Natural killer cell treated with Interleukin-12 subunit alpha and Interleukin-12 subunit beta and Interleukin-15 and Interleukin-18, amount 100 ng/mL, for 72 hours (primary cell): ENCODE data around the gene C15orf39. TPM values are rescaled to one million over a fixed set of nuclear protein-coding genes. Genes with fewer than 3 reads are reported as not detected.

Source experiments
- ATAC-seq, 2 donors: fragments of 150-1000 bp; cut with Tn5 transposase in 1 of 2; sonication (Bioruptor Pico), chemical (Tn5 transposase) in 1 of 2; 2 replicates each; pipeline ENCODE4 v1.10.0; 2021
- DNase-seq: peaks from one replicate; pipeline ENCODE4 v3.0.0; 2022; ENCODE audit warnings: low spot score
- H3K27ac Mint-ChIP-seq, 2 donors: 1 replicate in 1 of 2; 2 replicates in 1 of 2; pipeline ENCODE4 v1.8.0; 2022; ENCODE audit warnings: mixed read lengths in 2 of 2, mild to moderate bottlenecking in 1 of 2, moderate library complexity in 1 of 2
- H3K27me3 Mint-ChIP-seq, 2 donors: 1 replicate in 1 of 2; 2 replicates in 1 of 2; pipeline ENCODE4 v1.8.0; 2022; ENCODE audit warnings: mixed read lengths in 2 of 2
- H3K36me3 Mint-ChIP-seq: one replicate; pipeline ENCODE4 v1.8.0; 2022; ENCODE audit warnings: mixed read lengths
- H3K4me1 Mint-ChIP-seq, 2 donors: 1 replicate in 1 of 2; 2 replicates in 1 of 2; pipeline ENCODE4 v1.8.0; 2022; ENCODE audit warnings: low read depth in 2 of 2, mixed read lengths in 2 of 2, mild to moderate bottlenecking in 1 of 2
- H3K4me3 Mint-ChIP-seq: one replicate; pipeline ENCODE4 v1.8.0; 2022; ENCODE audit warnings: mixed read lengths
- H3K9me3 Mint-ChIP-seq: 2 replicates; pipeline ENCODE4 v1.8.0; 2022; ENCODE audit warnings: mixed read lengths
- total RNA-seq, 2 donors: library from RNA; stranded (reverse); gene quantifications; one replicate each; pipeline ENCODE4 v1.2.3, GENCODE V29; 2022

The C15orf39 gene
- total RNA-seq, 2 donors from 2014 or later, result 26.8 to 30.3 TPM

DNA sequence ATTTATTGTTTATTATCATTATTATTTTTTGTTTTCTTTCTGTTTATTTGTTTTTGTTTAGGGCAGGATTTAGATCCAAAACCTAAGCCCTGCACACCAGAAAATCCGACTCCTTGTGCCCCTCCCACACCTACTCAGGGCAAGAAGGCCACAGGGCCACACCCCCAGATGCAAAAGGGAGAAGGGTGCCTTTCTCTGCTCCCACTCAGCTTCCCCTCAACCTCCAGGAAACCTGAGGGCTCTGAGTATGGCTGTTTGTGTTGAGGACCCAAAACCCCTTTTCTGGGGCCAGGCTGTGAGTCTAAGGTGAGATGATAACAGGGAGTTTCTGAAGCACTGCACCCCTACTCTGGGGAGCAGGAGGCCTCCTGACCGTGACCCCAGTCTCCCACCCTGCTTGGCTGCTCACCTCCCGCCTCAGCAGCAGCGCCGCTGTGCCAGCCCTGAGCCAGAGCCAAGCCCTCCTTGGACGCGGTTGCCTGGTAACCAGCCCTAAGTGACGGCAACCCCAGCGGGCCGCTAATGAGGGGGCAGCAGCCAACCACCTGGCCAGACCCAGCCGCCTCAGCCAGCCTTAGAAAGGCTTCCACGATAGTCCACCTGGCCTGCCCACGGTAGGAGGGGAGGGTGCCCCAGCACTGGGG is 6.4 kb upstream of the C15orf39 start:
- H3K4me3 Mint-ChIP-seq, result no peak overlapping the region

DNA sequence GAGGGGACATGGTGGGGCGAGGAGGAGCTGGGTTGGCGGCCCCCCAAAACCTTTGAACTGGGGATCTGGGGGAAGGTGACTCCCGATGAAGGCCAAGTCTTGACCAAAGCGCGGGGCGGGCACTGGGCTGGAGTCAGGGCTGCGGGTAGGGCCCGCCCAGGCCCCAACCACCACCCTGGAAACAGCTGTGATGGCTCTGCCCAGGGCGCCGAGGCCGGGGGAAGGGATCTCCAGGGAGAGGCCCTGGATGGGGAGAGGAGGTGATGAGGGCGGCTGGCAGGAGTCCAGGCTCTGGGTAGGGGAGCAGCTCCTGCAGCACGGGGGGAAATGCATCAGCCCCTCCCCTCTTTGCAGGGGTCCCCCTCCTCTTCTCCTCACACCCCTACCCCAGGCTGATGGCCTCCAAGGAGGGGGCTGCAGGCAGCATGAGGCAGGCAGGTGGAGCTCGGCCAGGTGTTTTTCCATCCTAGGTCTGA is 5.9 kb upstream of the C15orf39 start:
- Mint-ChIP-seq H3K9me3 (no peaks in the 10 kb centered on the region), H3K4me3 (no peak overlapping the region), H3K36me3 (no peaks in the 10 kb centered on the region), H3K4me1 (peaks cover 19 to 21% of the 10 kb centered on the region in 2 donors), H3K27ac (no peak overlapping the region), H3K27me3 (no peaks in the 10 kb centered on the region)
- ATAC-seq, result no peak
- DNase-seq, result no peak

More for the DNA sequence above, 6.4 kb upstream of the C15orf39 start:
- no peak for ATAC-seq
- no peaks in the 10 kb centered on the region for H3K36me3 Mint-ChIP-seq
- H3K9me3 Mint-ChIP-seq, result no peaks in the 10 kb centered on the region
- DNase-seq, result no peak
- H3K4me1 Mint-ChIP-seq, result peaks cover 18 to 19% of the 10 kb centered on the region in 2 donors
- H3K27me3 Mint-ChIP-seq, result no peaks in the 10 kb centered on the region
- H3K27ac Mint-ChIP-seq, result no peak overlapping the region

DNA sequence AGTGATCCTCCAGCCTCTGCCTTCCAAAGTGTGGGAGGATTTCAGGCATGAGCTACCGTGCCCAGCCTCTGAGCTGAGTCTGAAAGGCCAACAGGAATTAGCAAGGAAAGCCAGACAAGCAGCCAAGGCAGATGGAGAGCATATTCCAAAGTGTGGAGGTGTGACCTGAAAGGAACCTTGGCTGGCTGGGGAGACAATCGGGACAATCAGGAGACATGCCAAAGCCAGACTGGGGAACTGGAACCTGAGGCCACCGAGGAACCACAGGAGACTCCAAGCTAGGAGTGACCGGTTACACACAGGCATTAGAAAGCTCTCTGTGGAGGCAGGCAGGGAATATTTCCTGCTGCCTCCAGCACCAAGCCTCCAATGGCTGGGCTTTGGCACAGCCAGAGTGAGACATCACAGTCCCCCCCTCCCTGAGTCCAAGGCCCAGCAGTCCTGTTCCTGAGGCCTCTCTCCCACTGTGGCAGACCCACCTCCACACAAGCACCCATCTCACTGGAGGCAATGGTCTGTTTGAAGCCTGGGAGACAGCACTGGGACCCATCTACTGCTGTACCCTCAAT is 4.5 kb upstream of the C15orf39 start:
- ATAC-seq (no peak), DNase-seq (no peak)
- no peaks in the 10 kb centered on the region for H3K36me3 Mint-ChIP-seq
- peaks cover 25 to 27% of the 10 kb centered on the region in 2 donors for H3K4me1 Mint-ChIP-seq
- H3K4me3 Mint-ChIP-seq, result no peak overlapping the region
- H3K27me3 Mint-ChIP-seq, result no peaks in the 10 kb centered on the region
- H3K27ac Mint-ChIP-seq, result no peak overlapping the region
- no peaks in the 10 kb centered on the region for H3K9me3 Mint-ChIP-seq

DNA sequence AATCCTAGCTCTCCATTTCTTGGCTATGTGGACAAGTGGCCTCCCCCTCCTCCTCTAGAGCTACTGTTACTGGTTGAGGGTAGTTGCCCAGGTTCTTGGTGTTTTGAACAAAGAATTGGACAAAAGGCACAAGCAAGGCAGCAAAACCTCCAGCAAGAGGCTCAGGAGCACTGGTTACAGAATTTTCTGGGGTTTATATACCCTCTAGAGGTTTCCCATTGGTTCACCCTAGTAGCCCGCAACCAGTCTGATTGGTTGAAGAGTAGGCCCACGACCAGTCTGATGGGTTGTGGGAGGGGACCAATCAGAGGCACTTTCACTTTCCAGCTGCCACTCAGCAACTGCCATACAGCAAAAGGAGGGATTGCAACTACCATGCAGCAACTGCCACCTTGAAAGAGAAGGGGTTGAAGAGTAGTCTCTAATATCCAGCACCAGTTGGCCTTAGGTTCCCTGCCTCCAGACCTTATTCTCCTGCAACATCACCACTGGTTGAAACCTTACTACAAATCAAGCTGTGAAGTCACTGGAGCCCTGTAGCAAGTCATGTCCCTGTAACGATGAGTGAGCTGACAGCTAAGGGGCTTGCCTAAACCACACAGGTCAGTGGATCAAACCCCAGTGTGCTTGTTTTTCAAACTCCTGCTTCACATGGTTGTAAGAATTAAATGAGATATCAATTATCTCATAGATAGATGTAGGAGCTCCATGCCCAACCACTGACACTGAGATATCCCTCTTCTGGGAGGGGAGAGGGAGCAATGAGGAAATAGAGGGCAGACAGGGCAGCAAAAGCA is 2.9 kb upstream of the C15orf39 start:
- H3K27ac Mint-ChIP-seq, result peak overlapping the region in 1 of 2 donors; percentile 32
- no peaks in the 10 kb centered on the region for H3K27me3 Mint-ChIP-seq
- no peak for ATAC-seq
- no peak overlapping the region for H3K4me3 Mint-ChIP-seq
- no peaks in the 10 kb centered on the region for H3K9me3 Mint-ChIP-seq
- no peaks in the 10 kb centered on the region for H3K36me3 Mint-ChIP-seq
- peaks cover 29 to 32% of the 10 kb centered on the region in 2 donors for H3K4me1 Mint-ChIP-seq
- peak; percentile 69 for DNase-seq

DNA sequence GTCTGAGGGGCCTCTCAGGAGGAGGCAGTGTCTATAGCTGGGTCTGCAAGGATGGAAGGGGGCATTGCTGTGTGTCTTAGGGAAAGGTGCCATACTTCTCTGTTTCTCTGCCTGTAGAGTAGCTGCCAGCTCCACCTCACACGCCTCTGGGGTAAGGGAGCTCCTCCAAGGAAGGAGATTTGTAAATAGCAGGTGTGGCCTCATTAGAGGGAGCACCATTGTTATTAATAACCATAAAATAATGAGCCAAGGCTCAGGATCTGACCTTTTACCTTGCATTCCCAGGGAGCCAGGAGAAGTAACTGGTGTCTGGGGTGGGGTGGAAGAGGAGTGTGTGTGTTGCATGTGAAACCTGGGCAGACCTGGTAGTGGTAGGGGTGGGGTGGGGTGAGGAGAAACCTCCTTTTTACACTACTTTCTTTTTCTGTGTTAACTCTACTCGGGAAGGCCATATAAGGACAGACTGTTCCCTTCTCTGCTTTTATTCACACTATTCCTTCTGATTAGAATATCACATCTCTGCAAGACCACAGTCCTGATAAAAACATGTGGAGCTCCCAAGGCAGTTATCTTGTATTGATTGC is 2.2 kb upstream of the C15orf39 start:
- DNase-seq (no peak), ATAC-seq (no peak)
- peak overlapping the region in 1 of 2 donors; percentile 32 for H3K27ac Mint-ChIP-seq
- H3K4me1 Mint-ChIP-seq, result peaks cover 33 to 39% of the 10 kb centered on the region in 2 donors
- H3K9me3 Mint-ChIP-seq, result no peaks in the 10 kb centered on the region
- H3K27me3 Mint-ChIP-seq, result no peaks in the 10 kb centered on the region
- peak overlapping the region; percentile 33 for H3K4me3 Mint-ChIP-seq
- H3K36me3 Mint-ChIP-seq, result no peaks in the 10 kb centered on the region

DNA sequence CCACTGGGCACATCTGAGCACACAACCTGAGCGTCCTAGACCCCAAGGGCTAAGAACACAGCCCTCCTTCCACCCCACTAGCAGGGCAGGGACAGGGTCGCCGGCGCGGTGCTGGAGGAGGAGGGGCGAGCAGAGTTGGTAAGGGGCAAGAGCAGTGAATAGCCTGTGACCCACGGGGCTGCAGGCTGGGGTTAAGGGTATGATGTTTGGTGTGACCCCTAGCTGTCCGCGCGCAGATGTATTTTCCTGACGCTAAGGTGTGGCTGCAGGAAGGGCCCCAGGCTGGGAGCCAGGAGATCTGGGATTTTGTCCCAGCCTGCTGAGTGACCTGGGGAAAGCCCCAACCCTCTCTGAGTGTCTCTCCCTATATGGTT is 1.3 kb upstream of the C15orf39 start:
- H3K27ac Mint-ChIP-seq, result no peak overlapping the region
- H3K9me3 Mint-ChIP-seq, result no peaks in the 10 kb centered on the region
- H3K27me3 Mint-ChIP-seq, result no peaks in the 10 kb centered on the region
- no peak for DNase-seq
- H3K36me3 Mint-ChIP-seq, result no peaks in the 10 kb centered on the region
- no peak for ATAC-seq
- H3K4me1 Mint-ChIP-seq, result peaks cover 41 to 47% of the 10 kb centered on the region in 2 donors
- H3K4me3 Mint-ChIP-seq, result no peak overlapping the region

DNA sequence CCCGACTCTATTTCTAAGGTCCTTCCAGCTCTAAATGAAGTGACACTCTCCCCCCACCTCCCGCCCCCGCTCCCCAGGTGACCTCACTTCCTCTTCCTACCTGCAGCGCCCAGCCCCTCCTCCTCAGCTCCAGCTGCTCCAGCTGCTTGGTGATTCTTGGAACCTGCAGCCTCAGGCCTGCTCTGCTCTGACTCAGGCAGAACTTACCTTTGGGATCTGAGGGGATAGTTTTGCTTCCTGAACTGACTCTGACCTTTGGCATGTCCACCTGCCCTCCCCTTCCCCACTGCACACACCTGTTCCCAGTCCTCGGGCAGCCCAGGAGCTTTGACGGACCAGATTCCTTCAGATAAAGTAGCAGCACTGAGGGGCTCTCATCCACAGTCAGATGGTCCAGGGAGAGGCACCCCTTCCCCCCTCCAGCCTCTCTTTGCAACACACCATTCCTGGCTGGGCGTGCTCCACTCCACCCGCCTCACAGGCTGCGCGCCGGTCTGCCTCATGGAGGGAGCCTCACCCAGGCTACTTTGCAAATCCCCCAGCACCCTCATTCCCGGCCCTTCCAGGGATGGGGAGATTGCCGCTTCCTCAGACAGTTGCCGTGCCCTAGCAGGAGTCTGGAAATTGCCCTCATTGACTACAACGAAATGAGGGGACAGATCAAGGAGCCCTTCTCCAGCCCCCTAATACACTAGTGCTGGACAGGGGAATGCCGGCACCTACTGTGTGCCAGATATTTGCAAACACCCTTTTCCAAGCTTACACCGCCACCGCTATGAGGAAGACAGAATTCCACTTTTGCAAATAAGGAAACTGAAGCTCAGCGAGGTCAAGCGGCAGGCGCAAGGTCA is 692 bp upstream of the C15orf39 start:
- Mint-ChIP-seq H3K27me3 (no peaks in the 10 kb centered on the region), H3K36me3 (no peaks in the 10 kb centered on the region), H3K9me3 (no peaks in the 10 kb centered on the region), H3K4me3 (peak overlapping the region; percentile 89), H3K4me1 (peaks cover 41 to 47% of the 10 kb centered on the region in 2 donors), H3K27ac (peak overlapping the region; percentile 63 to 66)
- no peak for DNase-seq
- ATAC-seq, result no peak

DNA sequence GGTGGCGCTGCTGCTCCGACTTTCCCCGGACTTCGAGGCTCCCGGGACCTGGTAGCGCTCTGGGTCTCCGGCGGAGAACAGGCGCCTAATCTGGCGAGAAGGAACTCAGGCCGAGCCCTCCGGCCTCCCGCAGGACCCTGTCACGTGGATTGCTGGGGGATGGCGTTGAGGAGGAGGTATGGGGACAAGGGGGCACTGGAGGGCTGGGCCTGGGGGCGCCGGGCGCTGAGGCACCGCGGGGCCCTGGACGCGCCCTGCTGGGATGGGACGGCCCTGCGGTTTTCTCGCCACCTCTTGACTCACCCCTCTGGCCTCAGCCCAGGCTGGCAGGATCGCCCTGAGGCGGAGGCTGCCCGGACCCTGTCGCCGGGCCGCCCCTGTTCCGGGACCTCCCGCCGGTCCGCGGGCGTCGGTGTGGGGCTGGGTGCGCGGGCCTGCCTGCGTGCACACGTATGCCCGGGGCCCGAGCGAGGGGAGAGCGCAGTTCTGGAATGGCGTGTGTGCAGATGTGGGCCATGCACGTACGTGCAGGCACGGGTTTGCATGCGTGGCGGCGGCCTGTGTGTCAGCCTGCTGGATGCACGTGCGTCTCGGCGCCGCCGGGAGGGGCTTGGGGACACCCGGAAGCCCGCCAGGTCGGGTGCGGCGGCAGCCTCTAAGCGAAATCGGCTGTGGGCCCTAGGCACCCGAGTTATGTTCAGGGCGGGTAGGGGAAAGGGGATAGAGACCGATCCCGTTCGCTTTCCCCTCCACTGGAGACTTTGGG is 752 bp downstream of the C15orf39 start:
- Mint-ChIP-seq H3K9me3 (no peaks in the 10 kb centered on the region), H3K36me3 (no peaks in the 10 kb centered on the region), H3K27ac (peak overlapping the region; percentile 60 to 87), H3K4me1 (peaks cover 41 to 49% of the 10 kb centered on the region in 2 donors), H3K27me3 (no peaks in the 10 kb centered on the region), H3K4me3 (peak overlapping the region; percentile 89)
- DNase-seq (peak; percentile 85), ATAC-seq (peak; percentile 72 to 79)

DNA sequence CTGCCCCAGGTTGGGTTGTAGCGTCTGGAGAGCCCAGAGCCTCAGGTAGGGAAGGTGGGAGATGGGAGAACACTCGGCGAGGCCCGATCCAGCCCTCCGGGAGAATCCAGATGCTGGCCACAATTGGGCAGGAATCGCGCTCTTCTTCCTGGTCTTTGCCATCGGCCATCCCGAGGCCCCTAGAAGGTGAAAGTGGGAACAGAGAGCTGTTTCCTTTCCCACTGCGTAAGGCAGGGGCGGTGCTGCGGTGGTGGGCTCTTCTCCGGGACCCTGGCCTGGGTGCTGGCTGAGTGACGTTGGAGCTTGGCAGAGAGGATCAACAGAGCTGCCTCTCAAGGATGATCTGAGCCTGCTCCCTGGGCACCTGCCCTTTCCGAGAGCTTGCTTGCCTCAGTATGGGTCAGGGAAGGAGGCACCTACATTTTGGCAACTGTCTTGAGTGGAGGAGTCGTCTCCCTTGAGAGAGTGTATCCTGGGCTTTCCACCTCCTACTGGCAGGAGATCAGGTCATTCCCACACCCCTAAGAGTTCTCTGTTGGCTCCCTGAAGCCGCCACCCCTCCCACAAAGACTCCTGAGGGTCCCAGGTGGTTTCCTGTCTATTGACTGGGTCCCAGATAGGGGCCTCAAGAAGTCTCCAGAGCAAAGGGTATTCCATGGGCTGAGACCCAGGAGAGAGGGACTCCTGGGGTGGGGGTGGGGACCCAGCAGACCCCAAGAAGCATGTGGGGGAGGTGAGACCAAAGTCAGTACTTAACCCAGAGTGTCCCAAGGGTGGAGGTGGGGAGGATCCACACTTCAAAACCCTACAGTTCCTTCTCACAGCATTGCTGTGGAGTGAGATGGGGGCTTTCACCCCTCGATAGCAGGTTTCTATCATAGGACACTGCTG is 1.6 kb downstream of the C15orf39 start:
- DNase-seq (no peak), ATAC-seq (no peak)
- Mint-ChIP-seq H3K27ac (peak overlapping the region; percentile 60 to 87), H3K36me3 (no peaks in the 10 kb centered on the region), H3K4me1 (peaks cover 40 to 49% of the 10 kb centered on the region in 2 donors), H3K9me3 (no peaks in the 10 kb centered on the region), H3K27me3 (no peaks in the 10 kb centered on the region), H3K4me3 (peak overlapping the region; percentile 89)

DNA sequence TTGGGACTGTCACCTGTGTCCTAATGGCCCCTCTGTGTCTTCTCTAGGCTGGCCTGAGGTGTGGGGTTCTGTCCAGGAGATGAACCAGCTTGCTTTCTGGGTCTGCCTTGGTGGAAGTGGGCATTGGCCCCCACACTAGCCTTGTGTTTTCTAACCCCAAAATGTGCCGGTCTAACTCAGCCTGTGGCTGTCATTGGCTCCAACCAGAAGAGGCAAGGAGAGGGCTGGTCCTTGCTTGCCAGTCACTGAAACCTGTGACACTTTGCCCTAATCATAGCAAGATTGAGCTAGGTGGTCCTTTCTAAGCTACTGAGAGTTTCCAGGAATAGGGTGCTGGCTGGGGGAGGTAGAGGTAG is 2.2 kb downstream of the C15orf39 start:
- no peak for ATAC-seq
- Mint-ChIP-seq H3K4me3 (peak overlapping the region; percentile 89), H3K4me1 (peaks cover 35 to 42% of the 10 kb centered on the region in 2 donors), H3K27ac (peak overlapping the region; percentile 60 to 87), H3K9me3 (no peaks in the 10 kb centered on the region), H3K36me3 (no peaks in the 10 kb centered on the region), H3K27me3 (no peaks in the 10 kb centered on the region)
- DNase-seq, result no peak

DNA sequence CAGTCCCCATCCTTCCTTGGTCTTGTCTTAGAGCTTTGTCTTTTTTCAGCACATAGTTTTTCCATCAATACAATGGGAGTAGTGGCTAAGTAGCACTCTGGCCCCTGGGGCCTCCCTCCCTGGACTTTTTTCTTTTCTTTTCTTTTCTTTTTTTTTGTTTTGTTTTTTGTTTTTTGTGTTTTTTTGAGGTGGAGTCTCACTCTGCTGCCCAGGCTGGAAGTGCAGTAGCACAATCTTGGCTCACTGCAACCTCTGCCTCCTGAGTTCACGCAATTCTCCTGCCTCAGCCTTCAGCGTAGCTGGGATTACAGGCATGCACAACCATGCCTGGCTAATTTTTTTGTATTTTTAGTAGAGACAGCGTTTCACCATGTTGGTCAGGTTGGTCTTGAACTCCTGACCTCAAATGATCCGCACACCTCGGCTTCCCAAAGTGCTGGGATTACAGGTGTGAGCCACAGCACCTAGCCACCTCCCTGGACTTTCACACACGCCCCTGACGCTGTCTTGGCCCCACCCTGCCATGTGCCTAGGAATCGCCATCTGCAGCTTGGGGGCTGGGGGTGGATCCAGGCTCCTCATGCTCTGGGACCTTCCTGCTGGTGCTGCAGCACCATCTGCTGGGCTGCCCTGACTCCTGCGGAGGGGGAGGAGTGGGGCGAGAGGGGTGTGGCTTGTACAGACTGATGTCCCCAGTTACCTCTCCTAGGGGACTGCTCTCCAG is 2.8 kb downstream of the C15orf39 start:
- peak overlapping the region; percentile 89 for H3K4me3 Mint-ChIP-seq
- H3K4me1 Mint-ChIP-seq, result peaks cover 35 to 42% of the 10 kb centered on the region in 2 donors
- H3K9me3 Mint-ChIP-seq, result no peaks in the 10 kb centered on the region
- peak overlapping the region; percentile 61 to 87 for H3K27ac Mint-ChIP-seq
- H3K36me3 Mint-ChIP-seq, result peaks cover 6% of the 10 kb centered on the region
- DNase-seq, result peak; percentile 89
- ATAC-seq, result peak; percentile 71 to 76
- no peaks in the 10 kb centered on the region for H3K27me3 Mint-ChIP-seq
